ENCODE measurements around the gene ASMTL. TPM values are rescaled to one million over a fixed set of nuclear protein-coding genes. Genes with fewer than 3 reads are reported as not detected.

The ASMTL gene
- total and polyA plus RNA-seq, 2 of the 13 experiments (the other 11 are each of a cell fraction or from before 2014, with no cell fraction given) = 5.6 to 16.3 TPM

DNA sequence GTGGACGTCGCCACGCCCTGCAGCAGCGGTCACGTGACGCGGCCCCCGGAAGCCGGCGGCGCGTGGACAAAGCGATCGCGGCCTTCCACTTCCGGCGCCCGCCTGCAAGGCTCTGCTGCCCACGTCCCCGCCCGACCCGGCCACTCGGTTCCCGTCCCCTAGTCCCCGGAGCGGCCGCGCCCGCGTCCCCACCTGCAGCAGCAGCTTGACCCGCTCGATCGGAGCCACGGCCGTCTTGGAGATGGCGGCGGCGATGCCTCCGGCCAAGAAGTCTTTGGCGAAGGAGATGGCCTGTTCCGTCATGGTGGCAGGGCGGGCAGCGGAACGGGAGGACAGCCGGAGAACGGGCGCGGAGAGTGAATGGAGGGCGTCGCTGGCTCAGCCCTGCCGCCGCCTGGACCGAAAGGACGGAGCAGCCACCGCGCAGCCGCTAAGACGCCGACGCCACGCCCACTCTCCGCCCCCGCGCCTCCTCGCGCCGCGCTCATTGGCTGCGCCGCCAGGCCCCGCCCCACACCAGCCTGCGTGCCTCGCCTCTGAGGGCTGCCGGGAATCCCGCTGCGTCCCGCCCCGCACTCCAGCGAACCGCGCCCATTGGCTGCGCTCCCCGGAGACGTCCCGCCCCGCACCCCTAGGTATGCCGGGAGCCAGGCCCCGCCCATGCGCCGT is 60.9 kb downstream of the ASMTL start, which contains the start of gene SLC25A6 (continued):
- TF ChIP-seq AFF4 (CRISPR knock-in tag; IDR thresholded peaks at IDR 0.05) = peak; percentile 93
- TF ChIP-seq ATM (IDR thresholded peaks at IDR 0.05; ENCODE audit: borderline replicate concordance) = no peak
- TF ChIP-seq ZNF513 (CRISPR knock-in tag; conservative IDR thresholded peaks at IDR 0.05) = peak; percentile 88; the same call in 1 of the 2 replicates
- TF ChIP-seq ELF4 (CRISPR knock-in tag; IDR thresholded peaks at IDR 0.05; ENCODE audit: borderline replicate concordance) = peak; percentile 90; the same call in 1 of the 2 replicates
- peak; percentile 75; the same call in 1 of the 2 replicates for TF ChIP-seq ZNF160 (CRISPR knock-in tag; IDR thresholded peaks at IDR 0.05)
- no peak for TF ChIP-seq ZNF816 (CRISPR knock-in tag; IDR thresholded peaks at IDR 0.05; ENCODE audit: borderline replicate concordance)
- no peak for TF ChIP-seq MEIS1 (CRISPR knock-in tag; IDR thresholded peaks at IDR 0.05; ENCODE audit: borderline replicate concordance)
- no peak for TF ChIP-seq ZNF414 (CRISPR knock-in tag; IDR thresholded peaks at IDR 0.05)
- TF ChIP-seq ISX (CRISPR knock-in tag; conservative IDR thresholded peaks at IDR 0.05) = no peak
- no peak; the same call in 1 of the 2 replicates for TF ChIP-seq ZXDC (CRISPR knock-in tag; IDR thresholded peaks at IDR 0.05)
- peak; percentile 99 for TF ChIP-seq TAF1 (CRISPR knock-in tag; IDR thresholded peaks at IDR 0.05)
- no peak for TF ChIP-seq SP140L (CRISPR knock-in tag; IDR thresholded peaks at IDR 0.05; ENCODE audit: borderline replicate concordance)
- TF ChIP-seq ZNF235 (CRISPR knock-in tag; IDR thresholded peaks at IDR 0.05; ENCODE audit: borderline replicate concordance) = peak; percentile 74
- TF ChIP-seq ZMYM3 (CRISPR knock-in tag; IDR thresholded peaks at IDR 0.05) = no peak
- peak; percentile 56; the same call in 1 of the 2 replicates for TF ChIP-seq ZFAT (CRISPR knock-in tag; conservative IDR thresholded peaks at IDR 0.05)
- TF ChIP-seq HNRNPH1 (optimal IDR thresholded peaks at IDR 0.05; ENCODE audit: low read depth, low read length) = no peak
- TF ChIP-seq, protein P1, sequence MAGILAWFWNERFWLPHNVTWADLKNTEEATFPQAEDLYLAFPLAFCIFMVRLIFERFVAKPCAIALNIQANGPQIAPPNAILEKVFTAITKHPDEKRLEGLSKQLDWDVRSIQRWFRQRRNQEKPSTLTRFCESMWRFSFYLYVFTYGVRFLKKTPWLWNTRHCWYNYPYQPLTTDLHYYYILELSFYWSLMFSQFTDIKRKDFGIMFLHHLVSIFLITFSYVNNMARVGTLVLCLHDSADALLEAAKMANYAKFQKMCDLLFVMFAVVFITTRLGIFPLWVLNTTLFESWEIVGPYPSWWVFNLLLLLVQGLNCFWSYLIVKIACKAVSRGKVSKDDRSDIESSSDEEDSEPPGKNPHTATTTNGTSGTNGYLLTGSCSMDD (CRISPR knock-in tag; IDR thresholded peaks at IDR 0.05) = peak; percentile 37; the same call in 1 of the 2 replicates
- TF ChIP-seq TCF7L2 (IDR thresholded peaks at IDR 0.05; ENCODE audit: low read depth, low read length) = no peak
- TF ChIP-seq MXD1 (CRISPR knock-in tag; IDR thresholded peaks at IDR 0.05) = peak; percentile 90
